Measurements from ENCODE around the gene TNFRSF11A.

GRCh38 chr18:62369129-62369644 is 44.1 kb downstream of the TNFRSF11A start:
- TF ChIP-seq CTCF (IDR thresholded peaks at IDR 0.05; ENCODE audit: poor library complexity) (no peak), EZH2 (IDR thresholded peaks at IDR 0.05; ENCODE audit: borderline replicate concordance) (no peak)

All from hepatocyte (in vitro differentiated cells).